HepG2 (cell line): ENCODE measurements around the gene RCAN2. TPM values are rescaled to one million over a fixed set of nuclear protein-coding genes. Genes with fewer than 3 reads are reported as not detected.
A peak's percentile ranks its signal among the peaks of the same experiment; 100 is the strongest.

ENCODE experiments used
- ATAC-seq: fragments of 200-7000 bp; cut with Tn5 transposase; 3 replicates; pipeline ENCODE4 v1.9.1; 2020; ENCODE audit warnings: mild to moderate bottlenecking, moderate library complexity
- BruUV-seq: library from RNA; stranded (reverse); fragments of 400-500 nt; replicated peaks from 2 replicates; lab custom pipeline; 2021; lab: Mats Ljungman, UMichigan
- CTCF ChIA-PET: fragments of 300-600 bp; formaldehyde crosslinking; extraction: SDS; loops from one replicate; lab custom pipeline; 2021; ENCODE audit warnings: low total read pairs, inconsistent platforms, low intra/inter-chr PET ratio; lab: Yijun Ruan, JAX
- POLR2A ChIA-PET: fragments of 350-600 bp; sonication (Branson Sonifier 250); formaldehyde crosslinking; loops from one replicate; lab custom pipeline; 2020; ENCODE audit warnings: antibody characterized with exemption, inconsistent platforms; lab: Yijun Ruan, JAX
- DNase-seq: peaks from one replicate; pipeline ENCODE4 v3.0.0-alpha.2; 2015; ENCODE audit warnings: low spot score
- FAIRE-seq: peaks from 3 replicates; lab custom pipeline; 2011; peaks lifted over from hg19 to GRCh38; lab: Jason Lieb, UNC
- H2AFZ ChIP-seq: one replicate; pipeline ENCODE4 v1.6.1; 2011; ENCODE audit warnings: low read length, inconsistent platforms
- H3K27ac ChIP-seq: fragments of 300-600 bp; 3 replicates; pipeline ENCODE4 v1.8.0; 2011; ENCODE audit warnings: mixed run types, mild to moderate bottlenecking, mixed read lengths, low read length, inconsistent platforms; ENCODE audit not compliant: insufficient read depth; ENCODE audit errors: extremely low read length
- H3K27me3 ChIP-seq, 2 experiments: fragments of 200-600 bp in 1 of 2; 2 replicates in 1 of 2; 3 replicates in 1 of 2; pipeline versions ENCODE4 v1.6.0 to v1.8.0; 2011; ENCODE audit warnings: low read length in 2 of 2, mild to moderate bottlenecking in 2 of 2, moderate library complexity in 2 of 2, inconsistent platforms in 1 of 2; ENCODE audit not compliant: insufficient read depth in 2 of 2, control insufficient read depth in 1 of 2
- H3K36me3 ChIP-seq, 2 experiments: fragments of 200-600 bp in 1 of 2; replicated peaks in 1 of 2; 2 replicates in 1 of 2; 3 replicates in 1 of 2; pipeline versions ENCODE4 v1.5.1 to v1.8.0; 2011; ENCODE audit warnings: low read length in 2 of 2, inconsistent platforms in 1 of 2; ENCODE audit not compliant: insufficient read depth in 2 of 2, control insufficient read depth in 1 of 2
- H3K4me1 ChIP-seq: 2 replicates; pipeline ENCODE4 v1.5.1; 2012; ENCODE audit warnings: low read length, inconsistent platforms; ENCODE audit not compliant: insufficient read depth
- H3K4me2 ChIP-seq: 2 replicates; pipeline ENCODE4 v1.6.0; 2011; ENCODE audit warnings: low read depth, low read length, inconsistent platforms
- H3K4me3 ChIP-seq, 3 experiments: fragments of 200-600 bp in 1 of 3; sonication (generic), shearing (Covaris generic) in 1 of 3; replicated peaks in 1 of 3; 2 replicates each; pipeline ENCODE4 v1.5.1; 2011 to 2016; ENCODE audit warnings: low read length in 3 of 3, inconsistent platforms in 2 of 3, low read depth in 2 of 3, mild to moderate bottlenecking in 2 of 3, control low read depth in 1 of 3, mixed read lengths in 1 of 3; ENCODE audit not compliant: insufficient read depth in 1 of 3
- H3K79me2 ChIP-seq: one replicate; pipeline ENCODE4 v1.6.1; 2011; ENCODE audit warnings: low read length, inconsistent platforms; ENCODE audit not compliant: insufficient read depth
- H3K9ac ChIP-seq: 2 replicates; pipeline ENCODE4 v1.6.0; 2011; ENCODE audit warnings: mild to moderate bottlenecking, low read depth, low read length, inconsistent platforms; ENCODE audit not compliant: insufficient read depth
- H3K9me3 ChIP-seq: 2 replicates; pipeline ENCODE4 v1.5.1; 2012; ENCODE audit warnings: mild to moderate bottlenecking, low read length
- H4K20me1 ChIP-seq: 2 replicates; pipeline ENCODE4 v1.6.0; 2011; ENCODE audit warnings: inconsistent platforms, mild to moderate bottlenecking, low read length, moderate library complexity; ENCODE audit not compliant: insufficient read depth
- FOXC1 ChIP-seq: sonication (generic); formaldehyde crosslinking; IDR thresholded peaks from 2 replicates; pipeline ENCODE4 v1.8.0; 2022; ENCODE audit warnings: mild to moderate bottlenecking, missing genetic modification reagents, borderline replicate concordance
- FOXK1 ChIP-seq: sonication (generic); formaldehyde crosslinking; IDR thresholded peaks from 2 replicates; pipeline ENCODE4 v1.4.0; 2020; ENCODE audit warnings: low read depth, missing genetic modification reagents, borderline replicate concordance
- NFYC ChIP-seq: IDR thresholded peaks from 2 replicates; pipeline ENCODE4 v1.6.1; 2016; ENCODE audit warnings: missing genetic modification reagents, missing compliant biosample characterization
- PHF21A ChIP-seq: sonication (generic); formaldehyde crosslinking; IDR thresholded peaks from 2 replicates; pipeline ENCODE4 v1.5.0; 2020; ENCODE audit warnings: mild to moderate bottlenecking, missing genetic modification reagents
- ZNF292 ChIP-seq: sonication (generic); formaldehyde crosslinking; IDR thresholded peaks from 2 replicates; pipeline ENCODE4 v1.8.1; 2022; ENCODE audit warnings: mild to moderate bottlenecking, low read depth, missing genetic modification reagents, borderline replicate concordance
- WGBS: methylation state at CpG from one replicate; pipeline ENCODE4 v1.1.6; 2017; ENCODE audit warnings: low lambda C conversion rate; 5-methylcytosine and 5-hydroxymethylcytosine counted together
- in situ Hi-C: cut with HindIII; loops from 2 replicates; pipeline ENCODE4 v1.10.0; 2017; ENCODE audit warnings: low pct_unique_long_range_greater_than_20kb; ENCODE audit not compliant: extremely low pct_ligation_motif_present
- intact Hi-C: fragments of 100-400 bp; cut with micrococcal nuclease; formaldehyde crosslinking; loops from one replicate; pipeline ENCODE4 v1.10.0; 2022; ENCODE audit not compliant: unreplicated experiment
- polyA plus RNA-seq, 8 experiments: library from polyadenylated mRNA; depleted of rRNA in 3 of 8; stranded (reverse) in 7 of 8; unstranded in 1 of 8; fragments of >200 nt; fragmentation: Illumina TruSeq in 4 of 8; extraction: Trizol in 4 of 8; gene quantifications; 2 replicates each; pipeline versions ENCODE4 v1.2.1 to v1.2.3, GENCODE V29; 2011 to 2016; ENCODE audit warnings: low read depth in 4 of 8, missing spikeins in 1 of 8, mixed read lengths in 1 of 8; ENCODE audit not compliant: insufficient read depth in 1 of 8
- total RNA-seq, 5 experiments: library from RNA; depleted of rRNA; stranded (reverse); fragments of >200 nt; fragmentation: Illumina TruSeq; extraction: Trizol; gene quantifications; 2 replicates each; pipeline ENCODE4 v1.2.3, GENCODE V29; 2016; ENCODE audit warnings: low read depth in 1 of 5
- TF ChIP-seq, protein P1 (sequence below): fragments of 450-650 bp; IDR thresholded peaks from 2 replicates; pipeline ENCODE4 v1.6.1; 2017; ENCODE audit warnings: mild to moderate bottlenecking
- TF ChIP-seq, protein P2 (sequence below): sonication (generic); formaldehyde crosslinking; IDR thresholded peaks from 2 replicates; pipeline ENCODE4 v1.5.0; 2020; ENCODE audit warnings: mild to moderate bottlenecking, missing genetic modification reagents, borderline replicate concordance

RCAN2 gene
- total and polyA plus RNA-seq, 2 of the 13 experiments (the other 11 are each of a cell fraction or from before 2014, with no cell fraction given) = not detected

DNA sequence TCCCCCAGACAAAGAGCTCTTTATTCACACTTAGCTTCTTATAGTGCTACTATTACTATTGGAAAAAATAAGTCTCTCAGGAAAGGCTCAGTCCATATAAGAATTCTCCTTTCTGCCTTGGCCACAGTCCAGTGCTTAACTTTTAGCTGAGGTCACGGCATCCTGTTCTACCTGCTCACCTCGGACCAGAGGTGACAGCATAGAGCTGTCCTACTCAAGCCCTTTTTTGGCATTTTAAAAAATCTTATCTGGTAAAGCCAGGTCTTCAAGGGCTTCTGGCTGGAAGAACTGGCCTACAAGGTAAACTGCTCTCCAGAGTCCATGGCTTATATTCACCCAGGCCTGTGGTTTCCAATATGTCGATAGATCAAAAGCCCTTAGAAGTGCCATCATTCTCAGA is 109.7 kb downstream of the RCAN2 start:
- no peak for DNase-seq
- CTCF ChIA-PET = no interaction called here
- Histone ChIP-seq H3K9ac (peak overlapping the region; percentile 4; the same call in 1 of the 2 replicates), H3K79me2 (no peaks in the 10 kb centered on the region), H4K20me1 (no peaks in the 10 kb centered on the region), H3K9me3 (no peaks in the 10 kb centered on the region), H3K27ac (no peak overlapping the region), H2AFZ (no peak overlapping the region), H3K4me1 (peaks cover 48% of the 10 kb centered on the region), H3K4me3 (no peak overlapping the region), H3K27me3 (no peaks in the 10 kb centered on the region), H3K4me2 (peak overlapping the region; percentile 40), H3K36me3 (no peaks in the 10 kb centered on the region)
- WGBS = 44% methylated on average over 3 of the region's 3 CpGs
- no peak for TF ChIP-seq FOXK1 (CRISPR knock-in tag)
- TF ChIP-seq ZNF292 (CRISPR knock-in tag) = no peak
- no peak for TF ChIP-seq FOXC1 (CRISPR knock-in tag)
- TF ChIP-seq NFYC (CRISPR knock-in tag) = no peak
- TF ChIP-seq, protein P1, sequence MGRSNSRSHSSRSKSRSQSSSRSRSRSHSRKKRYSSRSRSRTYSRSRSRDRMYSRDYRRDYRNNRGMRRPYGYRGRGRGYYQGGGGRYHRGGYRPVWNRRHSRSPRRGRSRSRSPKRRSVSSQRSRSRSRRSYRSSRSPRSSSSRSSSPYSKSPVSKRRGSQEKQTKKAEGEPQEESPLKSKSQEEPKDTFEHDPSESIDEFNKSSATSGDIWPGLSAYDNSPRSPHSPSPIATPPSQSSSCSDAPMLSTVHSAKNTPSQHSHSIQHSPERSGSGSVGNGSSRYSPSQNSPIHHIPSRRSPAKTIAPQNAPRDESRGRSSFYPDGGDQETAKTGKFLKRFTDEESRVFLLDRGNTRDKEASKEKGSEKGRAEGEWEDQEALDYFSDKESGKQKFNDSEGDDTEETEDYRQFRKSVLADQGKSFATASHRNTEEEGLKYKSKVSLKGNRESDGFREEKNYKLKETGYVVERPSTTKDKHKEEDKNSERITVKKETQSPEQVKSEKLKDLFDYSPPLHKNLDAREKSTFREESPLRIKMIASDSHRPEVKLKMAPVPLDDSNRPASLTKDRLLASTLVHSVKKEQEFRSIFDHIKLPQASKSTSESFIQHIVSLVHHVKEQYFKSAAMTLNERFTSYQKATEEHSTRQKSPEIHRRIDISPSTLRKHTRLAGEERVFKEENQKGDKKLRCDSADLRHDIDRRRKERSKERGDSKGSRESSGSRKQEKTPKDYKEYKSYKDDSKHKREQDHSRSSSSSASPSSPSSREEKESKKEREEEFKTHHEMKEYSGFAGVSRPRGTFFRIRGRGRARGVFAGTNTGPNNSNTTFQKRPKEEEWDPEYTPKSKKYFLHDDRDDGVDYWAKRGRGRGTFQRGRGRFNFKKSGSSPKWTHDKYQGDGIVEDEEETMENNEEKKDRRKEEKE = no peak
- TF ChIP-seq PHF21A = no peak
- TF ChIP-seq, protein P2, sequence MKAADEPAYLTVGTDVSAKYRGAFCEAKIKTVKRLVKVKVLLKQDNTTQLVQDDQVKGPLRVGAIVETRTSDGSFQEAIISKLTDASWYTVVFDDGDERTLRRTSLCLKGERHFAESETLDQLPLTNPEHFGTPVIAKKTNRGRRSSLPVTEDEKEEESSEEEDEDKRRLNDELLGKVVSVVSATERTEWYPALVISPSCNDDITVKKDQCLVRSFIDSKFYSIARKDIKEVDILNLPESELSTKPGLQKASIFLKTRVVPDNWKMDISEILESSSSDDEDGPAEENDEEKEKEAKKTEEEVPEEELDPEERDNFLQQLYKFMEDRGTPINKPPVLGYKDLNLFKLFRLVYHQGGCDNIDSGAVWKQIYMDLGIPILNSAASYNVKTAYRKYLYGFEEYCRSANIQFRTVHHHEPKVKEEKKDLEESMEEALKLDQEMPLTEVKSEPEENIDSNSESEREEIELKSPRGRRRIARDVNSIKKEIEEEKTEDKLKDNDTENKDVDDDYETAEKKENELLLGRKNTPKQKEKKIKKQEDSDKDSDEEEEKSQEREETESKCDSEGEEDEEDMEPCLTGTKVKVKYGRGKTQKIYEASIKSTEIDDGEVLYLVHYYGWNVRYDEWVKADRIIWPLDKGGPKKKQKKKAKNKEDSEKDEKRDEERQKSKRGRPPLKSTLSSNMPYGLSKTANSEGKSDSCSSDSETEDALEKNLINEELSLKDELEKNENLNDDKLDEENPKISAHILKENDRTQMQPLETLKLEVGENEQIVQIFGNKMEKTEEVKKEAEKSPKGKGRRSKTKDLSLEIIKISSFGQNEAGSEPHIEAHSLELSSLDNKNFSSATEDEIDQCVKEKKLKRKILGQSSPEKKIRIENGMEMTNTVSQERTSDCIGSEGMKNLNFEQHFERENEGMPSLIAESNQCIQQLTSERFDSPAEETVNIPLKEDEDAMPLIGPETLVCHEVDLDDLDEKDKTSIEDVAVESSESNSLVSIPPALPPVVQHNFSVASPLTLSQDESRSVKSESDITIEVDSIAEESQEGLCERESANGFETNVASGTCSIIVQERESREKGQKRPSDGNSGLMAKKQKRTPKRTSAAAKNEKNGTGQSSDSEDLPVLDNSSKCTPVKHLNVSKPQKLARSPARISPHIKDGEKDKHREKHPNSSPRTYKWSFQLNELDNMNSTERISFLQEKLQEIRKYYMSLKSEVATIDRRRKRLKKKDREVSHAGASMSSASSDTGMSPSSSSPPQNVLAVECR (CRISPR knock-in tag) = no peak
- no peak for FAIRE-seq
- POLR2A ChIA-PET = no interaction called here
- peak; percentile 18; the same call in 2 of the 3 replicates for ATAC-seq
- in situ Hi-C loops (no loop called here), intact Hi-C loops (no loop called here)
- no TSS peak for BruUV-seq
